ENCODE measurements around the gene TPST1.

GRCh38 chr7:66239467-66239856, 34.3 kb downstream of the TPST1 start:
- no peak for TF ChIP-seq MCM3 (IDR thresholded peaks at IDR 0.05)
- no peak for TF ChIP-seq BRF1 (IDR thresholded peaks at IDR 0.05; ENCODE audit: borderline replicate concordance, extremely low read depth, insufficient read length)
- TF ChIP-seq ZNF318 (IDR thresholded peaks at IDR 0.05; ENCODE audit: borderline replicate concordance in 1 of 2, low read depth in 1 of 2), result no peak
- TF ChIP-seq ZBTB26 (CRISPR knock-in tag; IDR thresholded peaks at IDR 0.05), result no peak
- no peak for TF ChIP-seq SRSF3 (IDR thresholded peaks at IDR 0.05; ENCODE audit: insufficient read depth, low read length)
- no peak for TF ChIP-seq MTA3 (IDR thresholded peaks at IDR 0.05; ENCODE audit: borderline replicate concordance)
- no peak for TF ChIP-seq POLR2AphosphoS5 (IDR thresholded peaks at IDR 0.05; ENCODE audit: control insufficient read depth, insufficient read depth, low read depth, low read length)
- TF ChIP-seq ARHGAP35 (IDR thresholded peaks at IDR 0.05; ENCODE audit: partially characterized antibody), result no peak
- no peak for TF ChIP-seq ZFP1 (CRISPR knock-in tag; IDR thresholded peaks at IDR 0.05)
- no peak for TF ChIP-seq TARDBP (IDR thresholded peaks at IDR 0.05)
- TF ChIP-seq, protein P1, sequence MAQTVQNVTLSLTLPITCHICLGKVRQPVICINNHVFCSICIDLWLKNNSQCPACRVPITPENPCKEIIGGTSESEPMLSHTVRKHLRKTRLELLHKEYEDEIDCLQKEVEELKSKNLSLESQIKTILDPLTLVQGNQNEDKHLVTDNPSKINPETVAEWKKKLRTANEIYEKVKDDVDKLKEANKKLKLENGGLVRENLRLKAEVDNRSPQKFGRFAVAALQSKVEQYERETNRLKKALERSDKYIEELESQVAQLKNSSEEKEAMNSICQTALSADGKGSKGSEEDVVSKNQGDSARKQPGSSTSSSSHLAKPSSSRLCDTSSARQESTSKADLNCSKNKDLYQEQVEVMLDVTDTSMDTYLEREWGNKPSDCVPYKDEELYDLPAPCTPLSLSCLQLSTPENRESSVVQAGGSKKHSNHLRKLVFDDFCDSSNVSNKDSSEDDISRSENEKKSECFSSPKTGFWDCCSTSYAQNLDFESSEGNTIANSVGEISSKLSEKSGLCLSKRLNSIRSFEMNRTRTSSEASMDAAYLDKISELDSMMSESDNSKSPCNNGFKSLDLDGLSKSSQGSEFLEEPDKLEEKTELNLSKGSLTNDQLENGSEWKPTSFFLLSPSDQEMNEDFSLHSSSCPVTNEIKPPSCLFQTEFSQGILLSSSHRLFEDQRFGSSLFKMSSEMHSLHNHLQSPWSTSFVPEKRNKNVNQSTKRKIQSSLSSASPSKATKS (CRISPR knock-in tag; IDR thresholded peaks at IDR 0.05), result no peak

Data from K562 (cell line).